K562 treated with DMSO at 1 percent for 48 hours (cell line): ENCODE data around the gene CCDC85C. TPM values are rescaled to one million over a fixed set of nuclear protein-coding genes. Genes with fewer than 3 reads are reported as not detected.

Source experiments
- total RNA-seq: library from RNA; unstranded; fragments of 300-600 nt; gene quantifications from 2 replicates; pipeline ENCODE4 v1.2.3, GENCODE V29; 2022; ENCODE audit warnings: low replicate concordance; ENCODE audit errors: extremely low read depth

CCDC85C gene
- total RNA-seq, result not detected in 2 replicates

GRCh38 chr14:99603471-99604277 is at the start of gene CCDC85C:
Gene CCDC85C (minus strand): TSS chr14:99604207. CDS start chr14:99603959, 248 bp downstream.

DNA sequence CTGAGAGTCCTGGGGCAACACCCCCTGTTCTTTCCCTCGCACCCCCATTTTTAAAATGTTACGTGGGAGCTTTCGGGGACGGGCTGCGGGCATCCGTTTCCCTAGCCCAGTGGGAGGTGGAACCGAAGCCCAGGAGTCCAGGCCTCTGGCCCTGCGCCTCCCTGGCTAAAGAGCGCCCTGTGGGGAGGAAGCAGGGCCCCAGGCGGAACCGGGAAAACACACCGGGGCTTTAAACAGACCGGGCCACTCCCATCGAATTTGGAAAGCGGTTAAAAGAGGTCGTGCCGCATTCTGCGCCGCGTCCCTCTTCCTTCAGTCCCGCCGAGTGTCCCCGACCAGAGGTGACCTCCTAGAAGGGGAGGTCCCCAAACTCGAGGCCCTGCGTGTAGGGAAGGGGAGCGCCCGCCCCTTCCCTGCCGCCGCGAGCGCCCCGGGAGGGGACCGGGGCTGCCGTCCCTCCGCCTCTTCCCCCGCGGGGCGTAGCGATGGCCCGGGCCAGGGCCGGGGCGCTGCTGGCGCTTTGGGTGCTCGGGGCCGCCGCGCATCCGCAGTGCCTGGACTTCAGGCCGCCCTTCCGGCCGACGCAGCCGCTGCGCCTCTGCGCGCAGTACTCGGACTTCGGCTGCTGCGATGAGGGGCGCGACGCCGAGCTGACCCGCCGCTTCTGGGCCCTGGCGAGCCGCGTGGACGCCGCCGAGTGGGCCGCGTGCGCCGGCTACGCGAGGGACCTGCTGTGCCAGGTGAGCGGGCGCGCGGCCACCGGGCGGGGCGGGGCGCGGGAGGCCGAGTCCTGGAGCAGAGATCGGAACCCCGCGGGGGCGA is 40.9 kb upstream of the CCDC85C start, which contains the start of gene HHIPL1:
HHIPL1 (plus strand) TSS at position 407 of the 822 bp plus-strand sequence; CDS start at position 486, 79 bp downstream.

GRCh38 chr14:99480917-99481744 is 122.9 kb downstream of the CCDC85C start, which contains the start of gene CCNK:
Gene CCNK (plus strand): TSS chr14:99481409. CDS start chr14:99492678, 11,269 bp downstream.

DNA sequence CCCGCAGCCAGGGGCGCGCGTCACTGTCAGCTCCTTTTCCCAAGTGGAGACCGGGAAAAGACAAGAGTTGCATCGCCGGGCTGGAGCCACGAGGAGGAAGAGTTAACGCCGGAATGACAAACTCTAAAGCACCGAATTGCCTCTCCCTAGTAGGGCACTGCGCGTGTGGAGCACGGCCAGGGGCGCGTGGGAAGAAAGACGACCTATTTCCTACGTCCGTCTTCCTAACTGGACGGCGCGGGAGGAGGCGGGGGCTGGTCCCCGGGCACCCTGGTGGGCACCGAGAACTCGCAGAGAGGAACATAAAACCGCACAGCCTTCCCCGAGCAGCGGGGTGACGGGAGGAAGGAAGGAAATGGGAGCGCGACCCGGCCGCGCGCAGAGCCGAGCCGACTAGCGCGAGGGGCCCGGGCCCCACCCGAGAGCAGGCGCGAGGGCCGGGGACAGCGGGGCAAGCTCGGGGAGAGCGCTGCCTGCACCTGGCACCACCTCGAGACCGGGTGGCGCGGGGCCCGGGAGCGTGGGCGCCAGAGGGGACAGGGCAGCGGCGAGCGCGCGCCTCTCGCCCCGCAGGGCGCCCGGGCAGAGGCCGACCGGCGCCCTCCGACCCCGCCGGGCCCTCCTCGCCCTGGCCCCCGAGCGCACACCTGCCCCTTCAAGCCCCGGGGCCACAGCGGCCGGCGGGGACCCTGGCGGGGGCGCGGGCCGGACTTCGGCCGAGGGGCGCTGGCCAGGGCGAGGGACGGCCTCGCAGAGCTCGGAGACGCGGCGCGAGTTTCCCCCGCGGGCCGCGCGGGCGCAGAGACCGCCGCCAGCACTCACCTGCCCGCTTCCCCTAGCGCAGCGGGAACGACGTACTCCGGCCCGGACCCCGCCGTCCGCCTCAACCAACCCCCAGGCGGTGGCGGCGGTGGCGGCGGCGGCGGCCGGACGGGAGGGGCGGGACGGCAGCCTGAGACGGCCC is 123.8 kb downstream of the CCDC85C start, which contains the start of gene SETD3:
SETD3 (minus strand) TSS at position 954 of the 964 bp plus-strand sequence. CDS start 15,054 bp downstream, outside the sequence.

Other genes with a start within 250 kb of the CCDC85C start
- not detected in 2 replicates for gene SETD3, start 123.3 kb downstream of the CCDC85C start, total RNA-seq
- not detected in 2 replicates for gene CCNK, start 122.8 kb downstream of the CCDC85C start, total RNA-seq
- gene HHIPL1, start 40.9 kb upstream of the CCDC85C start, total RNA-seq, result not detected in 2 replicates
- gene CYP46A1, start 80.1 kb upstream of the CCDC85C start, total RNA-seq, result not detected in 2 replicates
- not detected in 2 replicates for gene EML1, start 189.2 kb upstream of the CCDC85C start, total RNA-seq